ENCODE results near the gene VAV3.
A peak's percentile ranks its signal among the peaks of the same experiment; 100 is the strongest.

The VAV3 gene

GRCh38 chr1:107785496-107786202 lies 179.3 kb downstream of the VAV3 start:
- Histone ChIP-seq H3K4me2 (ENCODE audit: low read length) (peak overlapping the region; percentile 38), H3K27ac (ENCODE audit: low read depth, low read length) (0 out of 2 replicates have a peak overlapping the region, but pooled peaks have one; percentile 2), H3K79me2 (ENCODE audit: control insufficient read depth, low read length) (no peaks in the 10 kb centered on the region), H3K4me3 (ENCODE audit: low read length) (peak overlapping the region; percentile 1; the same call in 1 of the 2 replicates), H3F3A (ENCODE audit: control insufficient read depth, insufficient read depth) (peaks cover 2% of the 10 kb centered on the region; the same call in 1 of the 2 replicates), H3K9me3 (ENCODE audit: control insufficient read depth, insufficient read depth, low read length) (no peaks in the 10 kb centered on the region), H3K9me2 (replicated peaks; ENCODE audit: control insufficient read depth, low read length) (no peaks in the 10 kb centered on the region), H4K20me1 (ENCODE audit: control insufficient read depth, insufficient read depth, low read depth, low read length) (no peaks in the 10 kb centered on the region), H3K4me1 (ENCODE audit: control insufficient read depth, low read length) (peaks cover 53% of the 10 kb centered on the region), H3K36me3 (ENCODE audit: control insufficient read depth, low read length) (no peaks in the 10 kb centered on the region), H3K27me3 (ENCODE audit: control insufficient read depth, low read length) (no peaks in the 10 kb centered on the region)
- TF ChIP-seq EZH2phosphoT487 (IDR thresholded peaks at IDR 0.05; ENCODE audit: borderline replicate concordance, low read length) = no peak

- Histone ChIP-seq H3F3A (ENCODE audit: control insufficient read depth, insufficient read depth) (peaks cover 2% of the 10 kb centered on the region; the same call in 1 of the 2 replicates), H3K9me3 (ENCODE audit: control insufficient read depth, insufficient read depth, low read length) (no peaks in the 10 kb centered on the region), H3K36me3 (ENCODE audit: control insufficient read depth, low read length) (no peaks in the 10 kb centered on the region), H3K4me3 (ENCODE audit: low read length) (no peak overlapping the region), H3K4me1 (ENCODE audit: control insufficient read depth, low read length) (peaks cover 36% of the 10 kb centered on the region), H3K27ac (ENCODE audit: low read depth, low read length) (no peak overlapping the region), H3K4me2 (ENCODE audit: low read length) (no peak overlapping the region), H4K20me1 (ENCODE audit: control insufficient read depth, insufficient read depth, low read depth, low read length) (no peaks in the 10 kb centered on the region), H3K27me3 (ENCODE audit: control insufficient read depth, low read length) (no peaks in the 10 kb centered on the region), H3K9me2 (replicated peaks; ENCODE audit: control insufficient read depth, low read length) (no peaks in the 10 kb centered on the region), H3K79me2 (ENCODE audit: control insufficient read depth, low read length) (no peaks in the 10 kb centered on the region)
- TF ChIP-seq EZH2phosphoT487 (IDR thresholded peaks at IDR 0.05; ENCODE audit: borderline replicate concordance, low read length) = no peak
- TF ChIP-seq CTCF (IDR thresholded peaks at IDR 0.05; ENCODE audit: low read depth, low read length, poor library complexity, severe bottlenecking) = peak; percentile 71
These were observed 182.6 kb downstream of the VAV3 start for GRCh38 chr1:107782217-107782845.

GRCh38 chr1:107781245-107781644 lies 183.7 kb downstream of the VAV3 start:
- Histone ChIP-seq H3K4me2 (ENCODE audit: low read length) (no peak overlapping the region), H3K27ac (ENCODE audit: low read depth, low read length) (no peak overlapping the region), H3K4me3 (ENCODE audit: low read length) (no peak overlapping the region), H3K79me2 (ENCODE audit: control insufficient read depth, low read length) (no peaks in the 10 kb centered on the region), H4K20me1 (ENCODE audit: control insufficient read depth, insufficient read depth, low read depth, low read length) (no peaks in the 10 kb centered on the region), H3K9me2 (replicated peaks; ENCODE audit: control insufficient read depth, low read length) (no peaks in the 10 kb centered on the region), H3K27me3 (ENCODE audit: control insufficient read depth, low read length) (no peaks in the 10 kb centered on the region), H3K9me3 (ENCODE audit: control insufficient read depth, insufficient read depth, low read length) (no peaks in the 10 kb centered on the region), H3K36me3 (ENCODE audit: control insufficient read depth, low read length) (no peaks in the 10 kb centered on the region), H3F3A (ENCODE audit: control insufficient read depth, insufficient read depth) (peaks cover 2% of the 10 kb centered on the region; the same call in 1 of the 2 replicates), H3K4me1 (ENCODE audit: control insufficient read depth, low read length) (peaks cover 36% of the 10 kb centered on the region)
- TF ChIP-seq CTCF (IDR thresholded peaks at IDR 0.05; ENCODE audit: low read depth, low read length, poor library complexity, severe bottlenecking) = no peak
- no peak for TF ChIP-seq EZH2phosphoT487 (IDR thresholded peaks at IDR 0.05; ENCODE audit: borderline replicate concordance, low read length)

GRCh38 chr1:107777664-107778047 lies 187.3 kb downstream of the VAV3 start:
- H4K20me1 ChIP-seq (ENCODE audit: control insufficient read depth, insufficient read depth, low read depth, low read length) = no peaks in the 10 kb centered on the region
- H3K4me3 ChIP-seq (ENCODE audit: low read length) = peak overlapping the region; percentile 13; the same call in 1 of the 2 replicates
- no peaks in the 10 kb centered on the region for H3K9me3 ChIP-seq (ENCODE audit: control insufficient read depth, insufficient read depth, low read length)
- peaks cover 25% of the 10 kb centered on the region for H3K4me1 ChIP-seq (ENCODE audit: control insufficient read depth, low read length)
- H3K9me2 ChIP-seq (replicated peaks; ENCODE audit: control insufficient read depth, low read length) = no peaks in the 10 kb centered on the region
- no peaks in the 10 kb centered on the region for H3K27me3 ChIP-seq (ENCODE audit: control insufficient read depth, low read length)
- no peaks in the 10 kb centered on the region for H3K36me3 ChIP-seq (ENCODE audit: control insufficient read depth, low read length)
- no peak overlapping the region for H3K27ac ChIP-seq (ENCODE audit: low read depth, low read length)
- H3K79me2 ChIP-seq (ENCODE audit: control insufficient read depth, low read length) = no peaks in the 10 kb centered on the region
- H3K4me2 ChIP-seq (ENCODE audit: low read length) = peak overlapping the region; percentile 42
- H3F3A ChIP-seq (ENCODE audit: control insufficient read depth, insufficient read depth) = peaks cover 2% of the 10 kb centered on the region; the same call in 1 of the 2 replicates
- TF ChIP-seq EZH2phosphoT487 (IDR thresholded peaks at IDR 0.05; ENCODE audit: borderline replicate concordance, low read length) = no peak
- TF ChIP-seq CTCF (IDR thresholded peaks at IDR 0.05; ENCODE audit: low read depth, low read length, poor library complexity, severe bottlenecking) = no peak
